NCI-H82 treated with DMSO at 0.1 percent for 48 hours (cell line): ENCODE data around the gene PTRH2.
A peak's percentile ranks its signal among the peaks of the same experiment; 100 is the strongest.
"Not testable (repeated sequence)": the region's sequence is repeated elsewhere in the genome, so short reads cannot be mapped to it uniquely, and the experiment has no call there.

Experiments
- DNase-seq: peaks from one replicate; lab custom pipeline; 2025; ENCODE audit not compliant: unreplicated experiment; lab: John Stamatoyannopoulos, UW

The PTRH2 gene

DNA sequence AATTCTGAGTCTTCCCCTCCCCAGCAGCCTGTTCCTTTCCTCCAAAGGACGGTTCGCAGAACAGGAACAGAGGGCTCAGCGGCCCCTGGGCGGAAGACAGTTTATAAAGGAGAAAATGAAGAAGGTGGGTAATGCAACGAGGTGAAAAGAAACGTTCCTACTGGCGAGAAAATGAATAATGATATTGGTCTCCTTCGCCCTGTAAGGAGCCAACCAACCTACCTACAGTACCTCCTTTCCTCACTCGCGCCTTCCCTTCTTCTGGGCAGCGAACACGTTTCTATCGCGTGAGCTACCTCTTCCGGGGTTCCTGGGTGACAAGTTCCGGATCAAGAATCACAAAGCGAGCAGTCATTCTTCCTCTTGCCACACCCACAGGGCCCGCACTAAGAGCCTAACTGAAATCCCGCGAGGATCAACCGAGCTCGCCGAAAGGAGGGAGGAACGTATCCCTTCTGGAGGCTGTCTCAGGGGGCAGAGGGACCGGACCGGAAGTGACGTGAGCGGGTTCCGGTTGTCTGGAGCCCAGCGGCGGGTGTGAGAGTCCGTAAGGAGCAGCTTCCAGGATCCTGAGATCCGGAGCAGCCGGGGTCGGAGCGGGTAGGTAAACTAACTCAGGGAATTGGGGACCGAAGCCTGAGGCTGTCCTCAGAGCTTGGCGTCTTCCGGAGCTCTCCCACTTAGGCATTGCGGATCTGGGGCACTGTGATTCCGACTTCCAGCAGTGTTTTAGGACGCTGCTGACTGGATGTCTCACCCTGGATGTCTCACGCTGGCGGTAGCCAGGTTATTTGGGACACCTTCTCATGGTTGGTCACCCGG lies at the start of gene PTRH2, which contains the start of gene VMP1:
TSS of gene PTRH2 (minus strand) at position 282 of the 822 bp plus-strand sequence. CDS start 9,452 bp downstream, outside the sequence.
TSS of gene VMP1 (plus strand) at position 506 of the 822 bp plus-strand sequence. CDS start 23,793 bp downstream, outside the sequence.
- DNase-seq: peak; percentile 99

GRCh38 chr17:59756236-59756818 lies 49.1 kb upstream of the PTRH2 start:
- no peak for DNase-seq

DNA sequence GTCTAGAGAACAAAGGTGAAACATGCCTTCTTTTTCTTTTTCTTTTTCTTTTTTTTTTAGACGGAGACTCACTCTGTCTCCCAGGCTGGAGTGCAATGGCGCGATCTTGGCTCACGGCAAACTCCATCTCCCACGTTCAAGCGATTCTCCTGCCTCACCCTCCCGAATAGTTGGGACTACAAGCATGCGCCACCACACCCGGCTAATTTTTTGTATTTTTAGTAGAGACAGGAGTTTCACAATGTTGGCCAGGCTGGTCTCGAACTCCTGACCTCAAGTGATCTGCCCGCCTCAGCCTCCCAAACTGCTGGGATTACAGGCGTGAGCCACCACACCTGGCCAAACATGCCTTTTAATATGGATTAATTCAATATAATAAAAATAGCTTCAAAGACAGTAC lies 47.8 kb upstream of the PTRH2 start:
- not testable (repeated sequence) for DNase-seq

DNA sequence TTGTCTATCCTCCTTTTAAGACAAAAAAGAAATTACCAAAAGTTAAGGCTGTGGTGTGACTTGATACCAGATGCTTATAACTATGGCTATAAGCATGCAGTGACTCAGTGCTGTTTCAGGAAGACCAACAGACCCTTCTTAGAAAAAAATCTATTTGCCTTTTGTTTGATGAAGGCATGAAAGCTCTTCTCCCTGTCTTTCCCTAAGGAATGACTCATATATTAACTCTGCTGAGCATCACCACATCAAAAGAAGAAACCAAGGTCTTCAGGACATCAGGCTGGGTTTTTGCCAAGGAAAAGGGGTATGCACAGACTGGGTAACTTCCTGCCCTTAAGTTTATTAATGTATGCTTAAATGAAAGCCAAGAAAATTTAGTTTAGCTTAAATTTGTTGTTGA lies 47.3 kb upstream of the PTRH2 start:
- no peak for DNase-seq

DNA sequence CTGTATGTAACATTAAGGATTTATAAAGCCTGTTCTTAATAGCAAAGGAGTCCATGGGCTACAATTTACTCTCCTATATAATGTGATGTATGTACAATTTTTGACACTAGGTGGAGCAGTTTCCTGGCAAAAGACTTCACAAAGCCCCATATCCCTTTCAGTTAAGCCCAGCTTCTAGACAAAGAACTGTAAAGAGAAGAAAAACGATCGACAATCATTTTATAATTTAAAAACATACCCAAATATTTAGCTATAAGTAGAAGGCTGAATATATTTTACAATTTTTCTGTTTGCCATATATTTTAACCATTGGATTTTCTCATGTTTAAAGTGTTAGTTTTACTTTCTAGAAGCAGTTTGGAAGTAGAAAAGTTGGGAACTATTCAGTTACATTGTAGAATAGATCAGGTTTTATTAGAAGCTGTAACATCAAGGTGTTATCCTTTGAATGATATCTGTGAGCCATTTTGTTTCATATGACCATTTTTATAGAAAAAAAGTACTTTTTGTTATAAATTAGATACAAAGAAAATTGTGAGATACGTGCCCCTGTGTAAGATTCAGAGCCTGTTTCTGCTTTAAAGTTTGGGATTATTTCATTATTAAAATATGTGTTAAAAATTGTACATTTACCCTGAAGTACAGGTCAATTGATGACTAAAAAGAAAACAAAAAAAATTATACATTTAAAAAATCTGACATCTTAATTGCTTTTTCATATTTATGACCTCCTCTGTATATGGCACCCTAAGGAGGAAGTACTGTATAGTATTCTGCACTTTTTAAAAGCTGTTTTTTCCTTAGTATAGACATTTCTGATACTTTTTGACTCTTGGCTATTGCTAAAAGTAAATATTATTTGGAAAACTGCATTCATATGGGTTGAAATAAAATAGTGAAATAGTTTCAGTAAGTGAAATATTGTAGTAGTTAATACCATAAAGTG lies 46.6 kb upstream of the PTRH2 start:
- peak; percentile 69 for DNase-seq

DNA sequence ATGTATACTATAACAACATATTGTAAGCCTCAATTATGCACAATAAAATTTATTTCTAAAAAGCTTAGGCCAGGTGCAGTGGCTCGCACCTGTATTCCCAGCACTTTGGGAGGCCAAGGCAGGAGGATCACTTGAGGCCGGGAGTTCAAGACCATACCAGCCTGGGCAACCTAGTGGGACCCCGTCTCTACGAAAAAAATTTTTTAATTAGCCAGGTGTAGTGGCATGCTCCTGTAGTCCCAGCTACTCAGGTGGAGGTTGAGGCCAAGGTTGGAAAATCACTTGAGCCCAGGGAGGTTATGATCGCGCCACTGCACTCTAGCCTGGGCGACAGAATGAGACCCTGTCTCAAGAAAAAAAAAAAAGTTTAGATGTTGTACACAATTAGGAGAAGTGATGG lies 45.7 kb upstream of the PTRH2 start:
- no peak for DNase-seq

GRCh38 chr17:59752446-59752845 lies 45.2 kb upstream of the PTRH2 start:
- DNase-seq: no peak

DNA sequence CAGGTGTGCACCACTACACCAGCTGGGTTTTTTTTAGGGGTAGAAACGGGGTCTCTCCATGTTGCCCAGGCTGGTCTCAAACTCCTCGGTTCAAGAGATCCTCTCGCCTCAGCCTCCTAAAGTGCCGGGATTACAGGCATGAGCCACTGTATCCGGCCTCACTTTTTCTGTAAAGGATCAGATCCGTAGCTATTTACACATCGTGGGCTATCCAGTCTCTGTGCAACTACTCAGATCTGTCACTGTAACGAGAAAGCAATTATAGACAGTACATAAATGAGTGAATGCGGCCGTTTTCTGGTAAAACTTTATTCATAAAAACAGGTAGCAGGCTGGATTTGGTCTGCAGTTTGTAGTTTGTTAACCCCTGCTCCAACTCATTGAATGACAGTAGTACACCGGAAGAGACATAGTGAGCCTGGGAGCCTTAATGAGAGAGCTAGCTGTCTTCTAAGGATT lies 44.8 kb upstream of the PTRH2 start:
- DNase-seq: no peak

DNA sequence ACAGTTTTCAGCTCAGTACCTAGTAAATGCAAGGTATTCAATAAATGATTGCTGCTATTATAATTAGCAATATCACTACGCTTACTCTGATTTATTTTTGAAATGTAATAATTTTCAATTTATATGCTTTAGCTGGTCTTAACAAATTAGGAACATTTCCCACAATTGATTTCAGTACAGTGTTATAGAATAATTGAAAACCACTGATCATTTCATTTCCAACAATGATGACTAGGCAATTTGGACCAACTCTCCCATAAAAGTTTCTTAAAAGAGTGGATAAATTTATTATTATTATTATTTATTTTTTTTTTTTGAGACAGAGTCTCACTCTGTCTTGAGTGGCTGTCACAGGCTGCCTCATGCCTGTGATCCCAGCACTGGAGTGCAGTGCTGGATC lies 41.4 kb upstream of the PTRH2 start:
- no peak for DNase-seq

DNA sequence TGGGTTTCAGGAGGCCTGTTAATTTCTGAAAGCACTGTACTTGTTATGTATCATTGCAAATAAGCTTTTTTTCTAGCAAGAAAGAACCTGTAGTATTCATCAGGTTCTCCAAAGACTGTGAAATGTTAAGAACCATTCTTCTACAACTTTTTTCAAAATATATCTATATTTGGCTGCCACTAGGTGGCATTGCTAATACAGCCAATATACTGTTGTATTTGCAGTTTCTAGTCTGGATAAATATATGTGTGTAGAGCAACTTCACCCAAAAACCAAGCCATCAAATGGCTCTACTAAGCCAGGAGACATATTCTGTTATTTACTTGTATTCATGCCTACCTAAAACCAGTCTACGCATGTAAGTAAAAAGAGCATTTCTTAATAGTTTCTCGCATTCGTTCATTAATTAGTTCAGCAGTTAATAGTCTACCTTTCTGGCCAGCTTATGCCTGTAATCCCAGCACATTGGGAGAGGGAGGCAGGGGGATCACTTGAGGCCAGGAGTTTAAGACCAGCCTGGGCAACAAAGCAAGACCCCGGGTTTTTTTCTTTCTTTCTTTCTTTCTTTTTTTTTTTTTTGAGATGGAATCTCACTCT lies 39.7 kb upstream of the PTRH2 start:
- peak; percentile 19 for DNase-seq

- no peak for DNase-seq
Measured at GRCh38 chr17:59745040-59745439, 37.8 kb upstream of the PTRH2 start.

- no peak for DNase-seq
Measured at GRCh38 chr17:59743842-59744241, 36.6 kb upstream of the PTRH2 start.

GRCh38 chr17:59737324-59737723 lies 30.1 kb upstream of the PTRH2 start:
- no peak for DNase-seq

GRCh38 chr17:59734226-59734625 lies 27.0 kb upstream of the PTRH2 start:
- DNase-seq: no peak

DNA sequence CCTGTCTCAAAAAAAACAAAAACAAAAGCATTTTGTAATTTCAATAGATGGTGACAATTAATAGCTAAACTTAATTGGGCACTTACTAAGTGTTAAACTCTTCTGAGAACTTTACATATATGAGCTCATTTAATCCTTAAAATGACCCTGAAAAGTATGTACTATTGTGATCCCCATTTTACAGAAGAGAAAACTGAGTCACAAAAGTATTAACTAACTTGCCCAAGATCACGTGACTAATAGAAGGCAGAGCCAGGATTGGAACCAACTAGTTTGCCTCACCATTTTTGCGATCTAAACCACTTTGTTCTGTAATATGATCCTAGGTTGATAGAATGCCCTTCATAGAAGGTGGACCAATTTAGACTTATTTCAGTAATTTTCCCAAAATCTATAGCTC lies 26.5 kb upstream of the PTRH2 start:
- DNase-seq: no peak

DNA sequence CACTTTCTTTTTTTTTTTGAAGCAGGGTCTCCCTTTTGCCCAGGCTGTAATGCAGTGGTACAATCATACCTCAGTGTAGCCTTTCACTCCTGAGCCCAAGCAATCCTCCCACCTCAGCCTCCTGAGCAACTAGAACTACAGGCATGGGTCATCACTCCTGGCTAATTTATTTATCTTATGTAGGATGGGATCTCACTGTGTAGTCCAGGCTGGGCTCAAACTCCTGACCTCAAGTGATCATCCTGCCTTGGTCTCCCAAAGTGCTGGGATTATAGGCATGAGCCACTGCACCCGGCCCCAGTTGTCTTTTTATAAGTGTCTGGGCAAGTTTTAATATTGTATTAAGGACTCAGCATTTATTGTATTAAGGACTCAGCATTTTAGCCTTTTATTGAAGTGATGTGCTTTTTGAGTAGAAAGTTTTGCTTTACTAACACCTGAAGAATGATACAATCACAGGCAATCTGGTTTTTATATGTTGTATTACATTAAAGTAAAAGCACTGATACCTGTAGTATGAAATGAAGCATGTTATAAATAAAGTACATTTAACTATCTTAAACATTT lies 23.1 kb upstream of the PTRH2 start:
- no peak for DNase-seq

GRCh38 chr17:59727817-59728533 lies 20.7 kb upstream of the PTRH2 start:
- no peak for DNase-seq

GRCh38 chr17:59725691-59726090 lies 18.5 kb upstream of the PTRH2 start:
- no peak for DNase-seq

DNA sequence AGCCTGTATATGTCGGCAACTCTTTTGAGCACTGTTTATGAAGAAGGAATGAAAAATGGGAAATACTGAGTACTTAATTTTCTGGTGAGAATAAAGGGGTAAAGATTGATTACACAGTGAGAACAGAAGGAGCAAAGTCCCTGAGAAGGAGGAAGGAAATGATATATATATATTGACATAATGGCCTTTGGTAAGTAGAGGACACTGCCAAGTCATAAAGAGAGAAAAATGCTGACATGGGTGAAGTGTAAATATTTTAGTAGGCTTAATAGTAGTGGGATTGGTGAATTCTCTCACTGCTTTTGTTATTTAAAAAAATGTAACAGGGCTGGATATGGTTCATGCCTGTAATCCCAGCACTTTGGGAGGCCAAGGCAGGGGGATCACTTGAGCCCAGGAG lies 16.4 kb upstream of the PTRH2 start:
- DNase-seq: no peak

DNA sequence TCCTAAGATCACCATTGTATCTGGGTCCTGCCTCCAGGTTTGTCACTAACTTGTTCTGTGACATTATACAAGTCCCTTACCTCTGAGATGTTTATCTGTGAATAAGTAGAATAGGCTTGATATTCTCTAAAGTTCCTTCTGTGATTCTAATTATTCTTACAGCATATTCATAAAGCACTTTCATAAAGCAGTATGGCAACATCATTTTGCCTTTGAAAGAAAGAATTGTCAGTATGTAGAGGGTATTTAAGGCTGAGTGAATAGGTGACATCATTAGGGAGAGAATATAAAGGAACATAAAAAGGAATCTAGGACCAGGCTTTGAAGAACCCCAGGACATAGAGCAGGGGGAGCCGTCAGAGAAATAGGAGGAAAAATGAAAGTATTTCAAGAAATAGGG lies 15.8 kb upstream of the PTRH2 start:
- DNase-seq: no peak
